Panc1 (cell line): ENCODE results near the gene C12orf56.

Source experiments
- CTCF ChIP-seq: fragments of 450-650 bp; IDR thresholded peaks from 2 replicates; pipeline ENCODE4 v1.5.1; 2017; ENCODE audit warnings: mild to moderate bottlenecking
- POLR2AphosphoS5 ChIP-seq: IDR thresholded peaks from 2 replicates; pipeline ENCODE4 v1.6.1; 2012; ENCODE audit warnings: mild to moderate bottlenecking, low read depth, low read length, moderate library complexity
- REST ChIP-seq, 2 experiments: IDR thresholded peaks; 2 replicates each; pipeline ENCODE4 v1.6.1; 2011 to 2012; ENCODE audit warnings: low read depth in 2 of 2, control low read depth in 1 of 2, low read length in 1 of 2, mild to moderate bottlenecking in 1 of 2, moderate library complexity in 1 of 2; ENCODE audit not compliant: insufficient read depth in 1 of 2
- SIN3A ChIP-seq: IDR thresholded peaks from 2 replicates; pipeline ENCODE4 v1.6.1; 2012; ENCODE audit warnings: low read depth, mild to moderate bottlenecking, low read length, moderate library complexity, borderline replicate concordance; ENCODE audit not compliant: insufficient read depth
- TCF7L2 ChIP-seq: IDR thresholded peaks from 2 replicates; pipeline ENCODE4 v1.6.1; 2011; ENCODE audit warnings: mild to moderate bottlenecking, low read depth, low read length, inconsistent platforms

GRCh38 chr12:64404470-64405256, 14.1 kb upstream of the C12orf56 start:
- no peak for TF ChIP-seq REST (IDR thresholded peaks at IDR 0.05; ENCODE audit: insufficient read depth in 1 of 2, low read depth in 2 of 2, low read length in 1 of 2)
- no peak for TF ChIP-seq CTCF
- no peak for TF ChIP-seq TCF7L2
- peak; percentile 35 for TF ChIP-seq POLR2AphosphoS5
- 0 out of 2 replicates have a peak, but pooled peaks have one; percentile 85 for TF ChIP-seq SIN3A
